HL-60 (cell line): Measurements from ENCODE around the gene TBX2.

Experiments used
- CTCF ChIP-seq: IDR thresholded peaks from one replicate; pipeline ENCODE4 v1.5.1; 2011; ENCODE audit warnings: low read length, control low read depth, inconsistent platforms; ENCODE audit not compliant: insufficient read depth
- GABPA ChIP-seq: IDR thresholded peaks from 2 replicates; pipeline ENCODE4 v1.6.1; 2012; ENCODE audit warnings: low read depth
- POLR2AphosphoS5 ChIP-seq: IDR thresholded peaks from 2 replicates; pipeline ENCODE4 v1.6.1; 2012; ENCODE audit warnings: low read depth
- REST ChIP-seq: IDR thresholded peaks from 2 replicates; pipeline ENCODE4 v1.6.1; 2012; ENCODE audit warnings: low read depth; ENCODE audit not compliant: insufficient replicate concordance
- SPI1 ChIP-seq: IDR thresholded peaks from 2 replicates; pipeline ENCODE4 v1.6.1; 2012; ENCODE audit warnings: low read depth, mild to moderate bottlenecking, borderline replicate concordance

- no peak for TF ChIP-seq CTCF
- TF ChIP-seq REST, result no peak
- TF ChIP-seq POLR2AphosphoS5, result no peak
- TF ChIP-seq GABPA, result no peak
- no peak for TF ChIP-seq SPI1
Observed at GRCh38 chr17:61436995-61437704, 37.5 kb downstream of the TBX2 start.
